Vagina (tissue), 2 donors: ENCODE results near the gene ITFG1. TPM values are rescaled to one million over a fixed set of nuclear protein-coding genes. Genes with fewer than 3 reads are reported as not detected.

ENCODE experiments used
- DNase-seq, 2 donors: peaks; one replicate each; pipeline ENCODE4 v3.0.0-alpha.2; 2017; ENCODE audit errors: extremely low spot score in 2 of 2
- H3K27ac ChIP-seq: fragments of 200-600 bp; sonication (generic); one replicate; pipeline ENCODE4 v1.5.1; 2019
- H3K27me3 ChIP-seq: fragments of 200-600 bp; sonication (generic); one replicate; pipeline ENCODE4 v1.5.1; 2019
- H3K36me3 ChIP-seq, 2 donors: fragments of 200-600 bp; sonication (generic); one replicate each; pipeline ENCODE4 v1.5.1; 2017 to 2019
- H3K4me1 ChIP-seq: fragments of 200-600 bp; sonication (generic); one replicate; pipeline ENCODE4 v1.5.1; 2019
- H3K4me3 ChIP-seq, 2 donors: fragments of 200-600 bp; sonication (generic); 1 replicate in 1 of 2; 2 replicates in 1 of 2; pipeline ENCODE4 v1.5.1; 2016 to 2019
- H3K9me3 ChIP-seq: fragments of 200-600 bp; sonication (generic); one replicate; pipeline ENCODE4 v1.5.1; 2019
- POLR2A ChIP-seq, 2 donors: fragments of 450-650 bp; IDR thresholded peaks; one replicate each; pipeline ENCODE4 v1.6.1; 2017; ENCODE audit warnings: antibody characterized with exemption in 2 of 2, mild to moderate bottlenecking in 2 of 2, moderate library complexity in 2 of 2
- POLR2AphosphoS5 ChIP-seq, 2 donors: sonication (generic); formaldehyde crosslinking; IDR thresholded peaks; one replicate each; pipeline ENCODE4 v1.9.0; 2017; ENCODE audit warnings: antibody characterized with exemption in 2 of 2, mild to moderate bottlenecking in 2 of 2, low read depth in 1 of 2; ENCODE audit not compliant: insufficient read depth in 1 of 2
- intact Hi-C: fragments of 100-400 bp; cut with DNase I; formaldehyde crosslinking; loops from one replicate; pipeline ENCODE4 v1.15.1; 2023
- total RNA-seq: library from RNA; depleted of rRNA; stranded (reverse); fragments of >200 nt; gene quantifications from one replicate; pipeline ENCODE4 v1.2.3, GENCODE V29; 2016
- TF ChIP-seq, protein P1 (sequence below), 3 experiments: fragments of 450-650 bp in 2 of 3; fragments of 200-600 bp in 1 of 3; sonication (generic) in 1 of 3; IDR thresholded peaks; one replicate each; pipeline ENCODE4 v1.5.1; 2017 to 2019; ENCODE audit warnings: antibody characterized with exemption in 3 of 3, mild to moderate bottlenecking in 2 of 3, moderate library complexity in 2 of 3

ITFG1 gene
- total RNA-seq, 1 donor from 2014 or later, result 24.8 TPM

DNA sequence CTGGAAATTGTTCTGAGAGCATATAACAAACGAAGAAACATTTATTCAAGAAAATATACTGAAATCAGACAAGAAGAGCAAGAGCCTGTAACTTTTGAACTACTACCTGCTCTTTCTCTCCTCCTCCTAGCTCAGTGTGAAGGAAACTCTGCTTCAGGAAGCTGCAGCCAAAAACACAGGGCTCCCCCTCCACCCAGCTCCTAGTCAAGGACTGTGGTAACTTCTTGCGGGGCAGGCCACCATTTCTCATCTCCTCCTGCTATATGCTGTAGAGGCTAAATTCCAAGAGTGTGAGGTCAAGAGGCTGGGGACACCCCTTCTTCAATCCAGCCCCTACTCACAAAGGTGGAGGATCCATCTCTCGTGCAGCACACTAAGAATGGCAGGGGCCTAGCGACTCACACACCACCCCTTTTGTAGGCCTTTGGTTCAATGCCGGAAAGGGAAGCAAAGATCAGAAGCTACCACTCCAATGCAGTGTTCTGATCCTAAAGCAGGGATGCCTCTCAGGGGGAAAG, 74.6 kb downstream of the ITFG1 start:
- H3K4me1 ChIP-seq, result no peaks in the 10 kb centered on the region
- H3K27me3 ChIP-seq, result no peaks in the 10 kb centered on the region
- intact Hi-C loops, result no loop called here
- H3K27ac ChIP-seq, result no peak overlapping the region
- H3K9me3 ChIP-seq, result no peaks in the 10 kb centered on the region
- no peaks in the 10 kb centered on the region for H3K36me3 ChIP-seq
- no peak for DNase-seq
- no peak overlapping the region for H3K4me3 ChIP-seq
- no peak for TF ChIP-seq POLR2A (IDR thresholded peaks at IDR 0.05)
- TF ChIP-seq, protein P1, sequence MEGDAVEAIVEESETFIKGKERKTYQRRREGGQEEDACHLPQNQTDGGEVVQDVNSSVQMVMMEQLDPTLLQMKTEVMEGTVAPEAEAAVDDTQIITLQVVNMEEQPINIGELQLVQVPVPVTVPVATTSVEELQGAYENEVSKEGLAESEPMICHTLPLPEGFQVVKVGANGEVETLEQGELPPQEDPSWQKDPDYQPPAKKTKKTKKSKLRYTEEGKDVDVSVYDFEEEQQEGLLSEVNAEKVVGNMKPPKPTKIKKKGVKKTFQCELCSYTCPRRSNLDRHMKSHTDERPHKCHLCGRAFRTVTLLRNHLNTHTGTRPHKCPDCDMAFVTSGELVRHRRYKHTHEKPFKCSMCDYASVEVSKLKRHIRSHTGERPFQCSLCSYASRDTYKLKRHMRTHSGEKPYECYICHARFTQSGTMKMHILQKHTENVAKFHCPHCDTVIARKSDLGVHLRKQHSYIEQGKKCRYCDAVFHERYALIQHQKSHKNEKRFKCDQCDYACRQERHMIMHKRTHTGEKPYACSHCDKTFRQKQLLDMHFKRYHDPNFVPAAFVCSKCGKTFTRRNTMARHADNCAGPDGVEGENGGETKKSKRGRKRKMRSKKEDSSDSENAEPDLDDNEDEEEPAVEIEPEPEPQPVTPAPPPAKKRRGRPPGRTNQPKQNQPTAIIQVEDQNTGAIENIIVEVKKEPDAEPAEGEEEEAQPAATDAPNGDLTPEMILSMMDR (IDR thresholded peaks at IDR 0.05), result no peak
- no peak for TF ChIP-seq POLR2AphosphoS5 (IDR thresholded peaks at IDR 0.05; ENCODE audit: insufficient read depth in 1 of 2, low read depth in 1 of 2)

DNA sequence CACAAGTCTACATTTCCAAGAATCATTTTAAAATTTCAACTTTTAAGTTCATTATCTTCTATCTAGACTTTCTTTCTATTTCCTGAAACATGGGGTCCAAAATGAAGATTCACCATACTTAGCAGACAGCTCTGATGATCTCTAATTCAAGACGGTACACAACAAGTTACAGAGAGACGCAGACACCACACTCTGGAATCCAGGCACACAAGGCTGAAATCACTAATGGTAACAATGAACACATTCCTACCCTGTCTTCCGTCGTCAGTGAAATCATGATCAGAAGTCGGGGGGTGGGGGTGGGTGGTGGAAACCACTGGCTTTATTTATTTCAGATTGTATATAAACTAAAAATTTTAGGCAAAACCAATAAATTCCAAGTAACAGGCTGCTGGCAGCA, 78.5 kb downstream of the ITFG1 start:
- no peaks in the 10 kb centered on the region for H3K4me1 ChIP-seq
- no peaks in the 10 kb centered on the region for H3K27me3 ChIP-seq
- H3K36me3 ChIP-seq, result no peaks in the 10 kb centered on the region
- H3K27ac ChIP-seq, result no peak overlapping the region
- TF ChIP-seq POLR2A (IDR thresholded peaks at IDR 0.05) (no peak), POLR2AphosphoS5 (IDR thresholded peaks at IDR 0.05; ENCODE audit: insufficient read depth in 1 of 2, low read depth in 1 of 2) (no peak)
- TF ChIP-seq, protein P1 (IDR thresholded peaks at IDR 0.05), result no peak
- no peak overlapping the region for H3K4me3 ChIP-seq
- no peak for DNase-seq
- intact Hi-C loops, result no loop called here
- H3K9me3 ChIP-seq, result no peaks in the 10 kb centered on the region

DNA sequence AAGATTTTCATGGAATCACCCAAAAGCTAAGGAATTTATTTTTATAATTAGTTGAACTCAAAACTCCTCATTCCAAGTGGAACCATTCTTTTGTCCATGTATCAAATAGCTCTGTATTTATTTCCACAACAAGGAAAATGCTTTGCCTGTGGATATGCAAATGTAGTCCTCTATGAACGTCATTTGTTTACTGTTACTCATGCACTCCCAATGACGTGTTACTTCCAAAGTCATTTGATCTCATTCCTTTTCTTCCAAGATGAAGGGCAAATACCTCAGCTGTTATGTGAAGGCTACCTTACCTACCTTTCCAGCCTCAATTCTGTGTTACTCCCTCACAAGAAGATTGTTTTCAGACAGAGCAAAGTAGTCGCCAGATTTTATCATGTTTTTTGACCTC, 83.7 kb downstream of the ITFG1 start:
- no peak overlapping the region for H3K27ac ChIP-seq
- no peaks in the 10 kb centered on the region for H3K4me1 ChIP-seq
- no peaks in the 10 kb centered on the region for H3K9me3 ChIP-seq
- intact Hi-C loops, result no loop called here
- H3K4me3 ChIP-seq, result no peak overlapping the region
- DNase-seq, result no peak
- no peaks in the 10 kb centered on the region for H3K36me3 ChIP-seq
- TF ChIP-seq POLR2AphosphoS5 (IDR thresholded peaks at IDR 0.05; ENCODE audit: insufficient read depth in 1 of 2, low read depth in 1 of 2), result no peak
- no peak for TF ChIP-seq POLR2A (IDR thresholded peaks at IDR 0.05)
- TF ChIP-seq, protein P1 (IDR thresholded peaks at IDR 0.05), result no peak
- H3K27me3 ChIP-seq, result no peaks in the 10 kb centered on the region

DNA sequence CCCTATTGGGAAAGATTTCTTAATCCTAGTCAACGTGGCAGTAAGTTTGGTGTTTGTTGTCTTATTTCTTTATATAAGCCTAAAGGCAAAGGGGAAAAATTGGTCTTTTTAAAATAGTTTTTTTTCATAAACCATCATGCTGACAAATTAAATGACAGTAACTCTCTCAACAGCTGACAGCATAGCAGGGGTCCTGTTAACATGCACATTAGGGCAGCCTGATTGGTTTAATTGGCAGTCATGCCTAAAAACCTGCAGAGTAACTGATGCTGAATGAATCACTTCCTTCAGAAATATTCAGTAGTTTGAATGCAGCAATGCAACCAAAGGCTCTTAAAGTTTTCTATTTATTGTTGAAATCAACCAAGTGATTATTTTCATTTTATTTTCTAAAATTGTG, 85.4 kb downstream of the ITFG1 start:
- TF ChIP-seq, protein P1 (IDR thresholded peaks at IDR 0.05), result no peak
- TF ChIP-seq POLR2AphosphoS5 (IDR thresholded peaks at IDR 0.05; ENCODE audit: insufficient read depth in 1 of 2, low read depth in 1 of 2), result no peak
- no peak for TF ChIP-seq POLR2A (IDR thresholded peaks at IDR 0.05)
- intact Hi-C loops, result no loop called here
- no peaks in the 10 kb centered on the region for H3K4me1 ChIP-seq
- DNase-seq, result no peak
- H3K27me3 ChIP-seq, result no peaks in the 10 kb centered on the region
- no peak overlapping the region for H3K4me3 ChIP-seq
- no peak overlapping the region for H3K27ac ChIP-seq
- no peaks in the 10 kb centered on the region for H3K9me3 ChIP-seq
- H3K36me3 ChIP-seq, result no peaks in the 10 kb centered on the region

DNA sequence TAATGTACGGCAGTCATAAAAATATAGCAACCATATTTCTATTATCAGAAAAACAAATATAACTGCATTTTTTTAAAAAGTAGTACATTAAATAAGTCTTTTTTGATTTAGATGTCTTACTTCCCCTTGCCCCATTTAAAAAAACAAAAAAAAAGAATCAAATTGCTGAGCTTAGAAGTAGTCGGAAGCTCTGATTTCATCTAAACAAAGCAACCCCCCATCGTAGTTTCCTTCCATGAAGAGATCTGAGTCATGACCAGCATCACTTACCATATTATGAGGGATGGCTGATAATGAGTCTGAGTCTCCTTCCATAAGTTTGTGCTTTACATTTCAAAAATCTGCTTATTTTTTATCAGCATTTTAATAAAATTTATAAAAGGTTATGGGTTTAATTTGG, 86.2 kb downstream of the ITFG1 start:
- DNase-seq, result no peak
- Histone ChIP-seq H3K4me1 (no peaks in the 10 kb centered on the region), H3K36me3 (no peaks in the 10 kb centered on the region), H3K4me3 (no peak overlapping the region), H3K27ac (no peak overlapping the region), H3K9me3 (no peaks in the 10 kb centered on the region), H3K27me3 (no peaks in the 10 kb centered on the region)
- no peak for TF ChIP-seq POLR2AphosphoS5 (IDR thresholded peaks at IDR 0.05; ENCODE audit: insufficient read depth in 1 of 2, low read depth in 1 of 2)
- TF ChIP-seq POLR2A (IDR thresholded peaks at IDR 0.05), result no peak
- TF ChIP-seq, protein P1 (IDR thresholded peaks at IDR 0.05), result no peak
- intact Hi-C loops, result no loop called here
